K562 (cell line): Measurements from ENCODE around the gene PIEZO2. TPM values are rescaled to one million over a fixed set of nuclear protein-coding genes. Genes with fewer than 3 reads are reported as not detected.

ENCODE experiments used
- CEBPB ChIP-seq: fragments of 450-650 bp; IDR thresholded peaks from 2 replicates; pipeline ENCODE4 v1.6.1; 2016; ENCODE audit warnings: missing genetic modification characterization, missing compliant biosample characterization
- HEY1 ChIP-seq: fragments of 250-450 bp; sonication (Bioruptor Pico); IDR thresholded peaks from 2 replicates; pipeline ENCODE4 v1.5.0; 2020; ENCODE audit warnings: mild to moderate bottlenecking, moderate library complexity, borderline replicate concordance
- HINFP ChIP-seq: fragments of 450-650 bp; conservative IDR thresholded peaks from 2 replicates; pipeline ENCODE4 v1.6.1; 2016; ENCODE audit warnings: missing genetic modification characterization, low read depth, mild to moderate bottlenecking, control low read depth, missing compliant biosample characterization
- MEIS2 ChIP-seq: fragments of 450-650 bp; IDR thresholded peaks from 2 replicates; pipeline ENCODE4 v1.6.1; 2014; ENCODE audit warnings: mild to moderate bottlenecking; ENCODE audit not compliant: partially characterized antibody
- PHF21A ChIP-seq: fragments of 450-650 bp; IDR thresholded peaks from 2 replicates; pipeline ENCODE4 v1.6.1; 2017; ENCODE audit warnings: low read depth, borderline replicate concordance
- RBM22 ChIP-seq: fragments of 200-400 bp; formaldehyde crosslinking; IDR thresholded peaks from 2 replicates; pipeline ENCODE4 v1.6.1; 2018; ENCODE audit warnings: low read length, low read depth; ENCODE audit not compliant: poor library complexity, severe bottlenecking
- ZNF184 ChIP-seq: sonication (generic); formaldehyde crosslinking; IDR thresholded peaks from 2 replicates; pipeline ENCODE4 v1.5.0; 2020; ENCODE audit warnings: missing genetic modification reagents
- ZNF282 ChIP-seq: sonication (generic); formaldehyde crosslinking; IDR thresholded peaks from 2 replicates; pipeline ENCODE4 v1.8.1; 2023; ENCODE audit warnings: missing genetic modification reagents
- ZNF695 ChIP-seq: fragments of 450-650 bp; formaldehyde crosslinking; IDR thresholded peaks from 2 replicates; pipeline ENCODE4 v1.4.0; 2020; ENCODE audit warnings: mild to moderate bottlenecking, moderate library complexity
- ZNF76 ChIP-seq: fragments of 250-450 bp; sonication (Bioruptor Pico); IDR thresholded peaks from 2 replicates; pipeline ENCODE4 v1.4.0; 2020; ENCODE audit warnings: mild to moderate bottlenecking, moderate library complexity, borderline replicate concordance
- polyA plus RNA-seq, 8 experiments: library from polyadenylated mRNA; depleted of rRNA in 4 of 8; stranded (reverse) in 5 of 8; unstranded in 3 of 8; fragments of >200 nt; fragmentation: Nextera tagmentation in 2 of 8; fragmentation: Illumina TruSeq in 1 of 8; extraction: Ambion mirVana in 2 of 8; extraction: Trizol in 1 of 8; gene quantifications; 2 replicates each; pipeline versions ENCODE4 v1.2.1 to v1.2.3, GENCODE V29; 2011 to 2014; ENCODE audit warnings: inconsistent platforms in 1 of 8, missing spikeins in 1 of 8
- total RNA-seq, 7 experiments: library from RNA; depleted of rRNA in 6 of 7; stranded (reverse); fragments of >200 nt in 6 of 7; fragmentation: Illumina TruSeq in 2 of 7; extraction: Trizol in 2 of 7; gene quantifications; 2 replicates each; pipeline versions ENCODE4 v1.2.1 to v1.2.3, GENCODE V29; 2011 to 2021; ENCODE audit warnings: low replicate concordance in 1 of 7
- TF ChIP-seq, protein P1 (sequence below): fragments of 250-450 bp; sonication (Bioruptor Pico); IDR thresholded peaks from 2 replicates; pipeline ENCODE4 v1.4.0; 2020; ENCODE audit warnings: mild to moderate bottlenecking, moderate library complexity
- TF ChIP-seq, protein P2 (sequence below): sonication (generic); formaldehyde crosslinking; IDR thresholded peaks from 2 replicates; pipeline ENCODE4 v1.8.0; 2022; ENCODE audit warnings: missing genetic modification reagents, mild to moderate bottlenecking, borderline replicate concordance

The PIEZO2 gene
- total and polyA plus RNA-seq, 9 of the 15 experiments (the other 6 are each of a cell fraction or from before 2014, with no cell fraction given) = 0.54 to 4.1 (median 2.0) TPM

- TF ChIP-seq, protein P1, sequence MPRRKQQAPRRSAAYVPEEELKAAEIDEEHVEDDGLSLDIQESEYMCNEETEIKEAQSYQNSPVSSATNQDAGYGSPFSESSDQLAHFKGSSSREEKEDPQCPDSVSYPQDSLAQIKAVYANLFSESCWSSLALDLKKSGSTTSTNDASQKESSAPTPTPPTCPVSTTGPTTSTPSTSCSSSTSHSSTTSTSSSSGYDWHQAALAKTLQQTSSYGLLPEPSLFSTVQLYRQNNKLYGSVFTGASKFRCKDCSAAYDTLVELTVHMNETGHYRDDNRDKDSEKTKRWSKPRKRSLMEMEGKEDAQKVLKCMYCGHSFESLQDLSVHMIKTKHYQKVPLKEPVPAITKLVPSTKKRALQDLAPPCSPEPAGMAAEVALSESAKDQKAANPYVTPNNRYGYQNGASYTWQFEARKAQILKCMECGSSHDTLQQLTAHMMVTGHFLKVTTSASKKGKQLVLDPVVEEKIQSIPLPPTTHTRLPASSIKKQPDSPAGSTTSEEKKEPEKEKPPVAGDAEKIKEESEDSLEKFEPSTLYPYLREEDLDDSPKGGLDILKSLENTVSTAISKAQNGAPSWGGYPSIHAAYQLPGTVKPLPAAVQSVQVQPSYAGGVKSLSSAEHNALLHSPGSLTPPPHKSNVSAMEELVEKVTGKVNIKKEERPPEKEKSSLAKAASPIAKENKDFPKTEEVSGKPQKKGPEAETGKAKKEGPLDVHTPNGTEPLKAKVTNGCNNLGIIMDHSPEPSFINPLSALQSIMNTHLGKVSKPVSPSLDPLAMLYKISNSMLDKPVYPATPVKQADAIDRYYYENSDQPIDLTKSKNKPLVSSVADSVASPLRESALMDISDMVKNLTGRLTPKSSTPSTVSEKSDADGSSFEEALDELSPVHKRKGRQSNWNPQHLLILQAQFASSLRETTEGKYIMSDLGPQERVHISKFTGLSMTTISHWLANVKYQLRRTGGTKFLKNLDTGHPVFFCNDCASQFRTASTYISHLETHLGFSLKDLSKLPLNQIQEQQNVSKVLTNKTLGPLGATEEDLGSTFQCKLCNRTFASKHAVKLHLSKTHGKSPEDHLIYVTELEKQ (CRISPR knock-in tag) = no peak
- TF ChIP-seq PHF21A (no peak), HINFP (no peak), ZNF76 (CRISPR knock-in tag) (no peak), MEIS2 (peak; percentile 11), ZNF695 (CRISPR knock-in tag) (no peak), RBM22 (no peak), ZNF282 (CRISPR knock-in tag) (no peak), HEY1 (CRISPR knock-in tag) (no peak), CEBPB (tag) (peak; percentile 92), ZNF184 (no peak)
- TF ChIP-seq, protein P2, sequence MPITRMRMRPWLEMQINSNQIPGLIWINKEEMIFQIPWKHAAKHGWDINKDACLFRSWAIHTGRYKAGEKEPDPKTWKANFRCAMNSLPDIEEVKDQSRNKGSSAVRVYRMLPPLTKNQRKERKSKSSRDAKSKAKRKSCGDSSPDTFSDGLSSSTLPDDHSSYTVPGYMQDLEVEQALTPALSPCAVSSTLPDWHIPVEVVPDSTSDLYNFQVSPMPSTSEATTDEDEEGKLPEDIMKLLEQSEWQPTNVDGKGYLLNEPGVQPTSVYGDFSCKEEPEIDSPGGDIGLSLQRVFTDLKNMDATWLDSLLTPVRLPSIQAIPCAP = no peak
Observed at GRCh38 chr18:10739152-10739551, 410.2 kb downstream of the PIEZO2 start (continued).
